Erythroblast (primary cell): ENCODE measurements around the gene SH2D4B.

Experiments used
- GATA1 ChIP-seq: IDR thresholded peaks from 2 replicates; pipeline ENCODE4 v1.6.1; 2011; ENCODE audit warnings: low read depth, mild to moderate bottlenecking, control low read depth, low read length, moderate library complexity
- POLR2A ChIP-seq: IDR thresholded peaks from 2 replicates; pipeline ENCODE4 v1.6.1; 2011; ENCODE audit warnings: mild to moderate bottlenecking, low read length

GRCh38 chr10:80540618-80540980 is 2.9 kb downstream of the SH2D4B start:
- TF ChIP-seq POLR2A (no peak), GATA1 (no peak)
